HG03280 (cell line): Measurements from ENCODE around the gene VWA2.
"Not testable (repeated sequence)": the region's sequence is repeated elsewhere in the genome, so short reads cannot be mapped to it uniquely, and the experiment has no call there.

Experiments
- ATAC-seq: cut with Tn5 transposase; IDR thresholded peaks from one replicate; pipeline ENCODE4 v1.9.1; 2021; ENCODE audit warnings: mild to moderate bottlenecking, moderate library complexity; ENCODE audit not compliant: unreplicated experiment

VWA2 gene

GRCh38 chr10:114313866-114314265, 74.8 kb downstream of the VWA2 start:
- ATAC-seq, result no peak

GRCh38 chr10:114315566-114316420, 76.7 kb downstream of the VWA2 start:
- ATAC-seq, result no peak

DNA sequence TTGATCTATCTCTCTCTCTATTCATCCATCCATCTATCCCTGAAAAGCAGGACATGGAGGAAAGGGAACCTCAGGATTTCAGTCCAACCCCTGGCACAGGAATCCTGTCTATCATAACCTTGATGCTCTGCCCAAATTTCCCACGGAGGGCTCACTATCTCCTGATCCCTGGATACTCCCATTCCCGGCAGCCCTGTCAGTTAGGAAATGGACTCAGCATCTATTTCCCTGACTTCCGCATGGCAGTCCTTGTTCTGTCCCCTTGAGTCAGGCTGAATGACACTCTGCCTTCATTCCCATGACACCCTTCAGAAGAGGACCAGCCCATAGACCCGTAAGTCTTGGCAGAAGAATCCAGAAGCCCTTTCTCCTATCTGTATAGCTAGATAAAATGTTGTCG, 77.7 kb downstream of the VWA2 start:
- no peak for ATAC-seq

DNA sequence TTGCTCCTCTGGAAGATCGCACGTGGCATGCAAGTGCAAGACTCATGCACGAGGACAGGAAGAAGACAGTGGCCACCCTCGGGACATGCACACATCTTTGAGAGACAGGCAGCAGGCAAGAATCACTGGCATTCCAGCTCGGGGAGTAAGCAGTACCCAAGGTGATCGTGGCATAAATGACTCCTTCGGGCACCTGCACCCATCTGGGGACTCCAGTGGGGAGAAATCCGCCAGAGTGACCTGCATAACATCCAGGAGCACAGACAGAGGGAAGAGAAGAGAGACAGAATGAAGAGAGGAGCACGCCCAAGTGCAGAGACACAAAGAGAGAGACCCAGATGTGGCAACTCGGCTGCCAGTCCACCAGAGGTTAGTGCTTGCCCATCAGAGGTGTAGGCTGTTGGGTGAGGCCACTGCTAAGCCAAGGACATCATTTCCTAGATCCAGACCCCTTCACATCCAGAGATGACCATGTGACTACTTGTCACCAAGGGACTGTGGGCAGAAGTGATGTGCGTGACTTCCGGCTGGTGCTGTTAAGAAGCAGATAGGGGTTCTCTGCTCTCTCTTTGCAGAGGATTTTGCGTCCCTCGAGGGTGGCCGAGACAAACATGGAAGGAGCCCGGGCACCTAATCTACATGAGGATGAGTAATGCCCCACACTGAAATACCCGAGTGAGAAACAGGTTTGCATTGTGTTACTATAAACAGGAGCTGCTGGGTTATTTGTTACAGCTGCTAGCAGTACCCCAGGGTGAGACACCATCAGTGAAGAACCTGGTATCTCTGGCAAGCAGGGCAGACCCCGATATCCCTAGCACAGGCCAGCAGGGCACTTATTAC, 80.6 kb downstream of the VWA2 start:
- ATAC-seq, result no peak

DNA sequence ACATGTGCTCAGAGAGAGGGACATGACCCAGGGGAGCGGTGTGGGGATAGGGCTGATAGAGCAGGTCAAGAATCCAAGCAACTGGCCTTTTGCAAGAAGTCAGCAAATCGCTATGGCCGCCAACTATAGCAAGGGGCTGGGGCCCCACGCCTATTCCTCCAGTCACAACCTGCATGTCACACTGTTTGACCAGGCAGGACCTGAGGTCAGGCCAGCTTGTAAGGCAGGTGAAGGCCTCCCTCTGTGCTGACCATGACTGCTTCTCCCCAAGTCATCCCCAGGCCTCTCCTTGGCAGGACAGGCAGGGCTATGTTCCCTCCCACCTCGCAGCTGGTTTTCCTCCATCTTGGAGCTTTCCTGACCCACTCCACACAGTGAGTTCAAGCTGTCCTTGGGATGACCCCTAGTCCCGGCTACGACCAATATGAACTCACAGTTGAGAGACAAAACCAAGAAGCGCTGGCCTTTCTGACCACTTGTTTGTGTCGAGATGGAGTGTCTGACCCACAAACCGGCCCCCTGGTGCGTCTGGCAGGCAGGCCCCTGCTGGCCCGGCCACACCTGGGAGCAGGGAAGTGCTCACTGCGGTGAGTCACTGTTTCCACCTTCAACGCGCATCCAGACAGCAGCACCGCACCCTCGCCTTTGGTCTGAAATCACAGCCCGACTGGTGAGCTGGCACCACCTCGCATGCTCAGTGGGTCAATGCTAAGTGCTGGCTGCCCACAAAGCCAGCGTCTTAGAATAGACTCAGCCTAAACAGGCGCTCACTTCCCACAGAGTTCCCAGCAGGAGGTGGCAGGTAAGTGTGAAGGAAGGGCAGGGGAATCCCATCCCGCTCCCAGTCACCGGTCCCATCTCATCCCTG, 81.4 kb downstream of the VWA2 start:
- ATAC-seq, result no peak

DNA sequence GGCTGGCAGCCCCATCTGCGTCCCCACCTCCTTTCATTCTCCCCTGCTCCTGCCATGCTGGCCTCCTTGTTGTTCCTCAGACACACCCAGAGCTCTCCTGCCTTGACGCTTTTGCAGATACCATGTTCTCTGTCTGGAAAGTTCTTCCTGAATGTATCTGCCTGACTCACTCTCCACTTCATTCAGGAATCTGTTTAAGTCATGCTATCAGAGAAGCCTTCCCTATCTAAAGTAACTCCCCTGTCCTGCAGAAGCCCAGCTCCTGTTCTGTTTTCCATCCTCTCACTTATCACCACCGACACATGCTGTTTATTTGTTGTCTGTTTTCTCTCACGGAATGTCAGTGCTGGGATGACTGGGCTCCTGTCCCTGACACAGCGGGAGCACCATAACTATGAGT, 83.3 kb downstream of the VWA2 start:
- ATAC-seq, result no peak

DNA sequence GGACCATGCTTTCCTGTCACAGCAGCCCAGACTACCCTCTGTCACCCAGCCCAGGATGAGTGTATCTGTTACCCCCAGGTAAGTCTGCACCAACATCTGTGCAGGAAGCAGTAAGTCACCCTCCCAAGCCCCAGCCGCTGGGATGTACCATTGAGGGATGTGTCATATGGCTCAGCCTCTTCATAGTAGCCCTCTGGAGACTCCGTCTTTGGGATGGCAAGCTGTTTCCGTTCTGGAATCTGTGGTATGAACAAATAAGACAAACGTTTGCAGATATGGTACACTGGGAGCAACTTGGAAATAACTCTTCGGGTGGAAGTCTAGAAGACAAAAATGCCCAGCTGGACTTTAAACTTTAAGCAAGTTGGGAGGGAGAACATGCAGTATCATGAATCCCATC, 84.0 kb downstream of the VWA2 start:
- ATAC-seq, result no peak

DNA sequence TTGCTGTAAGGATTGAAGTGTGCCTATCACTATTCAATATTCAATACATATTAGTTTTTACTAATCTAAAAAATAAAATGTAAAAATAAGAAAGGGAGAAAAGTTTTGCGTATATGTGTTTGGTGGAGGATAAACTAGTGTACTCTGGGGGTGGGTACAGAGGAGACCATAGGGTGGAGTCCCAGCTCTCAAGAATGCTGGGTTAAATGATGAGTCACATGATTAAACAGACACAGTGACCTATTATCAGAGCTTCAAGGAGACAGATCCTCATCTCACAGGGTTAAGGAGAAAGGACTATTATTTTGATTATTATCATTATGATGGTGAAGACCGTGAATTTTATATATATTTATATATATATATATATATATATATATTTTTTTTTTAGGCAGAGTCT, 87.7 kb downstream of the VWA2 start:
- ATAC-seq, result no peak

- ATAC-seq, result no peak
Observed at GRCh38 chr10:114327537-114328440, 88.7 kb downstream of the VWA2 start.

DNA sequence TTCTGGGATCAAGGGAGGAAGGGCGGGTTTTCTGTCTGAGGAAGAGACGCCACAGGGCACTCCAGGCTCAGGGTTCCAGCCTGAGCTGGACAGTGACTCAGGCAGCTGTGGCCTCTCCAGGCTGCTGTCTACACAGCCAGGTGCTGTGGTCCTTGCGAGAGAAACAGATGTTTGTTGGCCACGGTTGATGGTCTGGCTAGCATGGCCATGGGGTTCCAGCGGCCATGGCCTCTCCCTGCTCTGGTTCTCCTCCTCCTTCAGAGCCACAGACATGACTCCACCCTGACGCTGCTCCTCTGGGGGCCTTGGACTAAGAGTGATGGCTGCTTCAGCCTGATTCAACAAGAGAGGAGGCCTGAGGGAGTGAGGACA, 89.4 kb downstream of the VWA2 start:
- ATAC-seq, result no peak

DNA sequence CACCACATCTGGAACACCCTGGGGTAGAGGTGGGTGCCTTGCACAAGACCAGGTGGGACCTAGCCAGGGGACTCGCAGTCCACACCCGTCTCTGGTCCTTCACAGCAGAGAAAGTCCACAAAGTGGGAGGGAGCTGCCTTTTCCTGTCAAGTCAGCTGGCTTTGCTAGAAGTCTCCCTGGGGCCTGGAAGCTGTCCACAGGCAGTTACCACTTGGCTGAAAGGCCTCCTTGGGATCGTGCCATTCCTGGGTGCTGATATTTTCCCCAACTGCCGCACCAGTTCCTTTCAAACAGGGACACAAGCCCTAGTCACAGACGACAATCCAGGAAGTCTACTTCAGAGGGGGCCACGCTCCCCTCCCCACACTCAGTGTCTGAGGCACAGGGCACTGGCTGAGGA, 89.8 kb downstream of the VWA2 start:
- no peak for ATAC-seq

GRCh38 chr10:114329634-114330365, 90.7 kb downstream of the VWA2 start:
- ATAC-seq, result no peak

GRCh38 chr10:114332301-114333192, 93.5 kb downstream of the VWA2 start:
- ATAC-seq, result no peak

GRCh38 chr10:114333441-114333840, 94.4 kb downstream of the VWA2 start:
- ATAC-seq, result not testable (repeated sequence)

GRCh38 chr10:114334301-114334700, 95.2 kb downstream of the VWA2 start:
- ATAC-seq, result no peak

GRCh38 chr10:114335614-114336013, 96.6 kb downstream of the VWA2 start:
- no peak for ATAC-seq

DNA sequence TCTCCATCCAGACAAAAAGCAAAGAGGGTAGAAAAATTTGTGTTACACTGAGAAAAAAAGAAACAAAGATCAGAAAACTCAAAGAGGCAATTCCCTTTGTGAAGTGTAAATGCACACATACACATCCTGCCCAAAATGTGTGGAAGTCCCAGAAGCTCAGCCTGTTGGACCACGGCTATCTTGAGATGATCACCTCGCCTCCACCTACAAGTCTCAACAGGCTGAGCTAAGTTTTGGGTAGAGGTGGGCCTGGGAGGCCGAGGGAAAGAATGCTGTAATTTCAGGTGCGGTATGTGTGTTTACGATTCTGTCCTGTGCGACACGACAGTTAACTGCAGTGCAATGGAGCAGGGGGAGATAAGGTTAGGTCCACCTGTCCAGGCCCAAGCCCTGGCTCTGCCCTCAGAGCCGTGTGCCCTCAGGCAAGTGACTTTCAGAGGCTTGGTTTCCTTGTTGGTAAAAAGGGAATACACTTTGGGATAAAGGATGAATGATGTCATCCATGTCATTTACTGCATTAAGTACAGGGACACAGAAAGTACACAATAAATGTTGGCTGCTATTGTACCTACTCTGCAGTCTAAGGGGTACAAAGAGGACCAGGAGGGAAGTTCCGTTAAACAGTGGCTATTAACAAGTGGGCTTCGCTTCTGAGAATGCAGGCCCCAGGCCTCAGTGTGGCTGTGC, 97.9 kb downstream of the VWA2 start:
- no peak for ATAC-seq
